ENCODE data around the gene ULK3.

GRCh38 chr15:74791667-74792066 lies 51.3 kb downstream of the ULK3 start:
- TF ChIP-seq POLR2A (IDR thresholded peaks at IDR 0.05) (no peak), CTCF (IDR thresholded peaks at IDR 0.05 in 4 of 5, conservative IDR thresholded peaks at IDR 0.05 in 1 of 5) (no peak)
